PC-9 (cell line): ENCODE measurements around the gene ASRGL1. TPM values are rescaled to one million over a fixed set of nuclear protein-coding genes. Genes with fewer than 3 reads are reported as not detected.

ENCODE experiments used
- BruUV-seq: library from RNA; stranded (reverse); fragments of 400-500 nt; replicated peaks from 2 replicates; lab custom pipeline; 2021; lab: Mats Ljungman, UMichigan
- CTCF ChIA-PET: fragments of 300-600 bp; sonication (Branson Sonifier 250); formaldehyde crosslinking; loops from one replicate; lab custom pipeline; 2022; ENCODE audit warnings: antibody characterized with exemption; lab: Charles Lee
- POLR2A ChIA-PET: fragments of 300-600 bp; sonication (Branson Sonifier 250); formaldehyde crosslinking; loops from one replicate; lab custom pipeline; 2022; ENCODE audit warnings: antibody characterized with exemption; ENCODE audit not compliant: unreplicated experiment; lab: Charles Lee
- DNase-seq, 2 experiments: peaks; one replicate each; pipeline versions ENCODE4 v3.0.0 to v3.0.0-alpha.2; 2015 to 2022; ENCODE audit warnings: mixed read lengths in 1 of 2
- H2AFZ ChIP-seq: fragments of 200-600 bp; sonication (generic); 2 replicates; pipeline ENCODE4 v1.8.1; 2017; ENCODE audit warnings: antibody characterized with exemption
- H3F3A ChIP-seq: fragments of 200-600 bp; sonication (generic); 2 replicates; pipeline ENCODE4 v1.8.1; 2017; ENCODE audit warnings: antibody characterized with exemption, mild to moderate bottlenecking, low read depth; ENCODE audit not compliant: insufficient read depth
- H3K27ac ChIP-seq: fragments of 200-600 bp; sonication (generic); 2 replicates; pipeline ENCODE4 v1.6.1; 2016; ENCODE audit warnings: mixed run types
- H3K27me3 ChIP-seq: fragments of 200-600 bp; sonication (generic); 2 replicates; pipeline ENCODE4 v1.6.1; 2016; ENCODE audit warnings: low read depth, mixed run types; ENCODE audit not compliant: insufficient read depth
- H3K36me3 ChIP-seq: fragments of 200-600 bp; sonication (generic); 2 replicates; pipeline ENCODE4 v1.6.1; 2016; ENCODE audit warnings: low read depth, mixed run types
- H3K4me1 ChIP-seq: fragments of 200-600 bp; sonication (generic); replicated peaks from 2 replicates; pipeline ENCODE4 v1.6.1; 2016; ENCODE audit warnings: mixed run types; ENCODE audit not compliant: insufficient read depth
- H3K4me2 ChIP-seq: fragments of 200-600 bp; sonication (generic); 2 replicates; pipeline ENCODE4 v1.6.1; 2017; ENCODE audit warnings: mixed run types
- H3K4me3 ChIP-seq: fragments of 200-600 bp; sonication (generic); 2 replicates; pipeline ENCODE4 v1.6.1; 2016; ENCODE audit warnings: mixed run types
- H3K79me2 ChIP-seq: fragments of 200-600 bp; sonication (generic); 2 replicates; pipeline ENCODE4 v1.6.1; 2017; ENCODE audit warnings: low read depth, mixed run types
- H3K9me2 ChIP-seq: fragments of 200-600 bp; sonication (generic); 2 replicates; pipeline ENCODE4 v1.8.1; 2017; ENCODE audit warnings: mild to moderate bottlenecking; ENCODE audit not compliant: insufficient read depth
- H3K9me3 ChIP-seq: fragments of 200-600 bp; sonication (generic); 2 replicates; pipeline ENCODE4 v1.8.1; 2016; ENCODE audit warnings: low read depth; ENCODE audit not compliant: insufficient read depth
- H4K20me1 ChIP-seq: fragments of 200-600 bp; sonication (generic); 2 replicates; pipeline ENCODE4 v1.8.1; 2017; ENCODE audit not compliant: insufficient read depth
- CTCF ChIP-seq: fragments of 200-600 bp; sonication (generic); conservative IDR thresholded peaks from 2 replicates; pipeline ENCODE4 v1.6.1; 2017; ENCODE audit warnings: mixed run types, antibody characterized with exemption, mild to moderate bottlenecking, moderate library complexity
- EZH2 ChIP-seq: fragments of 200-600 bp; sonication (generic); IDR thresholded peaks from 2 replicates; pipeline ENCODE4 v1.8.0; 2017; ENCODE audit warnings: antibody characterized with exemption, low read depth
- intact Hi-C: fragments of 100-400 bp; cut with micrococcal nuclease; formaldehyde crosslinking; loops from one replicate; pipeline ENCODE4 v1.10.0; 2022; ENCODE audit not compliant: unreplicated experiment
- total RNA-seq: library from RNA; stranded (reverse); gene quantifications from 2 replicates; pipeline ENCODE4 v1.2.3, GENCODE V29; 2021

Gene ASRGL1
- total RNA-seq, 1 experiment from 2014 or later, result 8.4 TPM

GRCh38 chr11:62387381-62387780 lies 50.1 kb downstream of the ASRGL1 start:
- H3K79me2 ChIP-seq, result no peaks in the 10 kb centered on the region
- no peak overlapping the region for H3K4me3 ChIP-seq
- no peaks in the 10 kb centered on the region for H3K36me3 ChIP-seq
- TF ChIP-seq EZH2 (no peak), CTCF (no peak)
- intact Hi-C loops, result no loop called here
- ChIA-PET CTCF (interaction anchor here (0.6 to 0.7 kb wide), 2 partner anchors 382 to 383 kb away, joined by 3 to 7 read pairs; no protein-coding TSS in a partner anchor), POLR2A (no interaction called here)
- H4K20me1 ChIP-seq, result no peaks in the 10 kb centered on the region
- no TSS peak for BruUV-seq
- H2AFZ ChIP-seq, result no peak overlapping the region
- no peak overlapping the region for H3K27ac ChIP-seq
- no peaks in the 10 kb centered on the region; the same call in 1 of the 2 replicates for H3K4me1 ChIP-seq
- H3K9me3 ChIP-seq, result no peaks in the 10 kb centered on the region
- no peaks in the 10 kb centered on the region for H3K9me2 ChIP-seq
- H3K27me3 ChIP-seq, result no peaks in the 10 kb centered on the region
- H3F3A ChIP-seq, result peaks cover 5% of the 10 kb centered on the region; the same call in 1 of the 2 replicates
- DNase-seq, result no peak
- H3K4me2 ChIP-seq, result no peak overlapping the region

- H3K79me2 ChIP-seq, result no peaks in the 10 kb centered on the region
- H3F3A ChIP-seq, result peaks cover 18% of the 10 kb centered on the region; the same call in 1 of the 2 replicates
- no peak overlapping the region for H2AFZ ChIP-seq
- H3K4me2 ChIP-seq, result no peak overlapping the region
- H3K27me3 ChIP-seq, result no peaks in the 10 kb centered on the region
- TF ChIP-seq CTCF, result no peak
- no peak for TF ChIP-seq EZH2
- DNase-seq, result no peak
- CTCF ChIA-PET, result no interaction called here
- H3K4me3 ChIP-seq, result no peak overlapping the region
- intact Hi-C loops, result no loop called here
- no TSS peak for BruUV-seq
- no peaks in the 10 kb centered on the region for H3K9me3 ChIP-seq
- no peaks in the 10 kb centered on the region for H3K36me3 ChIP-seq
- H3K4me1 ChIP-seq, result peaks cover 14% of the 10 kb centered on the region
- no peaks in the 10 kb centered on the region for H4K20me1 ChIP-seq
- POLR2A ChIA-PET, result no interaction called here
- H3K9me2 ChIP-seq, result no peaks in the 10 kb centered on the region
- no peak overlapping the region for H3K27ac ChIP-seq
Measured at GRCh38 chr11:62388999-62389398, 51.8 kb downstream of the ASRGL1 start.

GRCh38 chr11:62390237-62390636 lies 53.0 kb downstream of the ASRGL1 start:
- no peaks in the 10 kb centered on the region for H3K36me3 ChIP-seq
- POLR2A ChIA-PET, result interaction anchor here (0.6 kb wide), 2 partner anchors 381 to 461 kb away, joined by 3 read pairs; partner anchors contain the start of gene TAF6L
- no TSS peak for BruUV-seq
- no peak overlapping the region for H3K4me2 ChIP-seq
- no peak for DNase-seq
- TF ChIP-seq CTCF (no peak), EZH2 (no peak)
- H3K27me3 ChIP-seq, result no peaks in the 10 kb centered on the region
- CTCF ChIA-PET, result interaction anchor here (1.0 kb wide), 1 partner anchor 491 kb away, joined by 3 read pairs; the partner anchor contains the start of gene SLC3A2
- H3K9me3 ChIP-seq, result no peaks in the 10 kb centered on the region
- no peak overlapping the region for H3K4me3 ChIP-seq
- H3K4me1 ChIP-seq, result peaks cover 17% of the 10 kb centered on the region
- H3K27ac ChIP-seq, result no peak overlapping the region
- H4K20me1 ChIP-seq, result no peaks in the 10 kb centered on the region
- peaks cover 26% of the 10 kb centered on the region; the same call in 1 of the 2 replicates for H3F3A ChIP-seq
- no peak overlapping the region for H2AFZ ChIP-seq
- H3K79me2 ChIP-seq, result no peaks in the 10 kb centered on the region
- intact Hi-C loops, result loop anchor here (5.0 kb wide), 1 partner anchor 397 kb away; the partner anchor contains the start of gene TMEM179B
- H3K9me2 ChIP-seq, result no peaks in the 10 kb centered on the region
